Loucy (cell line): ENCODE measurements around the gene RSRC1.

Source experiments
- H2AFZ ChIP-seq: fragments of 200-600 bp; sonication (generic); 2 replicates; pipeline ENCODE4 v1.6.0; 2016; ENCODE audit warnings: antibody characterized with exemption, mild to moderate bottlenecking, low read length, moderate library complexity
- H3F3A ChIP-seq: fragments of 200-600 bp; 2 replicates; pipeline ENCODE4 v1.6.0; 2016; ENCODE audit warnings: antibody characterized with exemption, low read depth, mild to moderate bottlenecking
- H3K27me3 ChIP-seq: fragments of 200-600 bp; sonication (generic); 2 replicates; pipeline ENCODE4 v1.6.1; 2014; ENCODE audit warnings: low read length, mild to moderate bottlenecking; ENCODE audit not compliant: insufficient read depth, poor library complexity, severe bottlenecking
- H3K36me3 ChIP-seq: fragments of 200-600 bp; sonication (generic); 2 replicates; pipeline ENCODE4 v1.6.1; 2016; ENCODE audit warnings: low read length; ENCODE audit not compliant: insufficient read depth
- H3K4me1 ChIP-seq: fragments of 200-600 bp; sonication (generic); 2 replicates; pipeline ENCODE4 v1.5.1; 2014; ENCODE audit warnings: low read length, mild to moderate bottlenecking; ENCODE audit not compliant: insufficient read depth, poor library complexity, severe bottlenecking
- H3K4me2 ChIP-seq: fragments of 200-600 bp; sonication (generic); 2 replicates; pipeline ENCODE4 v1.6.0; 2014; ENCODE audit warnings: antibody characterized with exemption, low read length, low read depth, mild to moderate bottlenecking; ENCODE audit not compliant: poor library complexity, severe bottlenecking
- H3K4me3 ChIP-seq: fragments of 200-600 bp; sonication (generic); 2 replicates; pipeline ENCODE4 v1.5.1; 2014; ENCODE audit warnings: low read length, mild to moderate bottlenecking, mixed read lengths; ENCODE audit not compliant: poor library complexity, severe bottlenecking
- H3K79me2 ChIP-seq: fragments of 200-600 bp; sonication (generic); 2 replicates; pipeline ENCODE4 v1.6.1; 2014; ENCODE audit warnings: low read length; ENCODE audit not compliant: insufficient read depth
- H3K9ac ChIP-seq: fragments of 200-600 bp; sonication (generic); 2 replicates; pipeline ENCODE4 v1.6.0; 2014; ENCODE audit warnings: mild to moderate bottlenecking, low read depth, low read length, moderate library complexity; ENCODE audit not compliant: poor library complexity, severe bottlenecking
- H3K9me2 ChIP-seq: fragments of 200-600 bp; sonication (generic); replicated peaks from 2 replicates; pipeline ENCODE4 v1.6.1; 2016; ENCODE audit warnings: low read depth, low read length, mixed read lengths
- H3K9me3 ChIP-seq: fragments of 200-600 bp; sonication (generic); 2 replicates; pipeline ENCODE4 v1.6.1; 2014; ENCODE audit warnings: mild to moderate bottlenecking, antibody characterized with exemption, low read length, low read depth; ENCODE audit not compliant: insufficient read depth
- H4K20me1 ChIP-seq: fragments of 200-600 bp; sonication (generic); 2 replicates; pipeline ENCODE4 v1.6.0; 2014; ENCODE audit warnings: antibody characterized with exemption, low read length, mild to moderate bottlenecking; ENCODE audit not compliant: insufficient read depth, poor library complexity, severe bottlenecking
- EZH2phosphoT487 ChIP-seq: fragments of 200-600 bp; IDR thresholded peaks from 2 replicates; pipeline ENCODE4 v1.6.1; 2018; ENCODE audit warnings: antibody characterized with exemption, mild to moderate bottlenecking, moderate library complexity, borderline replicate concordance
- TF ChIP-seq, protein P1 (sequence below): fragments of 200-600 bp; sonication (generic); conservative IDR thresholded peaks from 2 replicates; pipeline ENCODE4 v1.5.1; 2014; ENCODE audit warnings: mild to moderate bottlenecking, antibody characterized with exemption, low read length

The RSRC1 gene

DNA sequence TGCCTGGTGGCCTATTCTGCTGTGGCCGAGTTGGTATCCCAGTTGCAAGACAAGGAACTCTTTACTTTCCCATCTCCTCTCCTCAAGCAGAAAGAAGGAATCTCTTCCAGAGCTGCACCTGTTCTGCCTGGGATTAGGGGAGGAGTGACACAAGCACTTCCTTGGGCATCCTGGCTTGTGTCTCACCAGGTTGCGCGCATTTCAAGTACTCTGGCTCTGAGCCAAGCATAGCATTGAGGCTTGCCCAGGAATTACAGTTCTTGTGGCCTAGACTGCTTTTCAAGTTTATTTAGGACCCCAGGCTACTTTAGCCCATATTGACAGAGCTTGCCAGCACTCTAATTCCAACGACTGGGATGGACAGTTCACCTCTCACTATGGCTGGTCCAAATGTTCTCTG, 150.5 kb downstream of the RSRC1 start:
- Histone ChIP-seq H3K36me3 (no peaks in the 10 kb centered on the region), H3K27me3 (no peaks in the 10 kb centered on the region), H3K9me2 (no peaks in the 10 kb centered on the region), H3F3A (no peaks in the 10 kb centered on the region), H3K4me3 (no peak overlapping the region), H3K4me2 (no peak overlapping the region), H2AFZ (no peak overlapping the region), H3K9me3 (no peaks in the 10 kb centered on the region), H3K79me2 (peaks cover 7% of the 10 kb centered on the region; the same call in 1 of the 2 replicates), H3K4me1 (no peaks in the 10 kb centered on the region), H4K20me1 (no peaks in the 10 kb centered on the region), H3K9ac (no peak overlapping the region)
- TF ChIP-seq, protein P1, sequence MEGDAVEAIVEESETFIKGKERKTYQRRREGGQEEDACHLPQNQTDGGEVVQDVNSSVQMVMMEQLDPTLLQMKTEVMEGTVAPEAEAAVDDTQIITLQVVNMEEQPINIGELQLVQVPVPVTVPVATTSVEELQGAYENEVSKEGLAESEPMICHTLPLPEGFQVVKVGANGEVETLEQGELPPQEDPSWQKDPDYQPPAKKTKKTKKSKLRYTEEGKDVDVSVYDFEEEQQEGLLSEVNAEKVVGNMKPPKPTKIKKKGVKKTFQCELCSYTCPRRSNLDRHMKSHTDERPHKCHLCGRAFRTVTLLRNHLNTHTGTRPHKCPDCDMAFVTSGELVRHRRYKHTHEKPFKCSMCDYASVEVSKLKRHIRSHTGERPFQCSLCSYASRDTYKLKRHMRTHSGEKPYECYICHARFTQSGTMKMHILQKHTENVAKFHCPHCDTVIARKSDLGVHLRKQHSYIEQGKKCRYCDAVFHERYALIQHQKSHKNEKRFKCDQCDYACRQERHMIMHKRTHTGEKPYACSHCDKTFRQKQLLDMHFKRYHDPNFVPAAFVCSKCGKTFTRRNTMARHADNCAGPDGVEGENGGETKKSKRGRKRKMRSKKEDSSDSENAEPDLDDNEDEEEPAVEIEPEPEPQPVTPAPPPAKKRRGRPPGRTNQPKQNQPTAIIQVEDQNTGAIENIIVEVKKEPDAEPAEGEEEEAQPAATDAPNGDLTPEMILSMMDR: no peak
- TF ChIP-seq EZH2phosphoT487: no peak

DNA sequence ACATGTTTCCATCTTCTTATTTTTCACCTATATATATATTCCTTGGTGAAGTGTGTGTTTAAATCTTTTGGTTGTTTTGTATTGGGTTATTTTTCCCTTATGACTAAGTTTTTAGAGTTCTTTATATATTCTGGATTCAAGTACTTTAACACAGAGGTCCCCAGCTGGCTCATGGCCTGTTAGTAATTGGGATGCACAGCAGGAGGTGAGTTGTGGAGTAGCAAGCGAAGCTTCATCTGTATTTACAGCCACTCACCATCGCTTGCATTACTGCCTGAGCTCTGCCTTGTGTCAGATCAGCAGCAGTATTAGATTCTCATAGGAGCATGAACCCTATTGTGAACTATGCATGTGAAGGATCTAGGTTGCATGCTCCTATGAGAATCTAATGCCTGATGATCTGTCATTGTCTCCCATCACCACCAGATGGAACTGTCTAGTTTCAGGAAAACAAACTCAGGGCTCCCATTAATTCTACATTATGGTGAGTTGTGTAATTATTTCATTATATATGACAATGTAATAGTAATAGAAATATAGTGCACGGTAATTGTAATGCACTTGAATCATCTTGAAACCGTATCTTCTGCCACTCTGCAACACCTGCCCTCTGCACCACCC, 151.6 kb downstream of the RSRC1 start:
- Histone ChIP-seq H3K36me3 (peaks cover under 1% of the 10 kb centered on the region; the same call in 1 of the 2 replicates), H4K20me1 (no peaks in the 10 kb centered on the region), H3K9ac (no peak overlapping the region), H2AFZ (no peak overlapping the region), H3K9me3 (no peaks in the 10 kb centered on the region; the same call in 1 of the 2 replicates), H3F3A (no peaks in the 10 kb centered on the region), H3K4me1 (no peaks in the 10 kb centered on the region), H3K4me2 (no peak overlapping the region), H3K4me3 (no peak overlapping the region), H3K27me3 (no peaks in the 10 kb centered on the region), H3K79me2 (peaks cover 7% of the 10 kb centered on the region; the same call in 1 of the 2 replicates), H3K9me2 (no peaks in the 10 kb centered on the region)
- TF ChIP-seq, protein P1: peak; percentile 23; the same call in 1 of the 2 replicates
- no peak for TF ChIP-seq EZH2phosphoT487

DNA sequence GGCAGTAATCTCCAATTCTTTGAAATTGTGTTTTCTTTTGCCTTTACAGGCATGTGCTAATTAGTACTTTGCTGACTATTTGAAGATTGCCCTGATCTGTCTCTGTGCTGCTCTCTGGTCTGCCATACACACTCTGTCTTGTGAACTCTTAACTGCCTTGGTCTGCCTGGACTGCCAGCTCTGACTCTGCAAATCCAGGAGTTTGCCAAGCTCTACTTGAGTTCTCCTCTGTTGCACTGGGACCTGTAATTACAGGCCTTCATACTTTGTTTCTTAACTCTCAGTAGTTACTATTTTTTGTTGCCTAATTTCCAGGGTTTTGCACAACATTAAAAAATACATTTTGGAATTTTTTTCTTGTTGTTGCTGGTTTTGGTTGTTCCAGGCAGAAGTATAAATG, 155.0 kb downstream of the RSRC1 start:
- TF ChIP-seq EZH2phosphoT487: no peak
- TF ChIP-seq, protein P1: no peak
- Histone ChIP-seq H2AFZ (no peak overlapping the region), H3K9ac (no peak overlapping the region), H3K36me3 (peaks cover 7% of the 10 kb centered on the region; the same call in 1 of the 2 replicates), H3K79me2 (peaks cover 10% of the 10 kb centered on the region; the same call in 1 of the 2 replicates), H3K9me3 (peaks cover 17% of the 10 kb centered on the region; the same call in 1 of the 2 replicates), H3K27me3 (no peaks in the 10 kb centered on the region), H4K20me1 (no peaks in the 10 kb centered on the region), H3K4me1 (no peaks in the 10 kb centered on the region), H3K4me2 (no peak overlapping the region), H3K4me3 (no peak overlapping the region), H3K9me2 (no peaks in the 10 kb centered on the region), H3F3A (no peaks in the 10 kb centered on the region)
